Neural cell (in vitro differentiated cells): ENCODE measurements around the gene NLRP14. TPM values are rescaled to one million over a fixed set of nuclear protein-coding genes. Genes with fewer than 3 reads are reported as not detected.

Source experiments
- H2AFZ ChIP-seq: fragments of 200-600, 300-800 bp; sonication (generic), shearing (Covaris generic); 2 replicates; pipeline ENCODE4 v1.6.0; 2014; ENCODE audit warnings: low read depth, mild to moderate bottlenecking, antibody characterized with exemption, low read length, moderate library complexity
- H3F3A ChIP-seq: fragments of 200-600 bp; shearing (Covaris generic); 2 replicates; pipeline ENCODE4 v1.6.1; 2016; ENCODE audit warnings: mild to moderate bottlenecking, moderate library complexity, mixed read lengths, antibody characterized with exemption, low read length; ENCODE audit not compliant: insufficient read depth, poor library complexity, severe bottlenecking
- H3K27ac ChIP-seq: fragments of 200-600, 300-800 bp; sonication (generic), shearing (Covaris generic); 2 replicates; pipeline ENCODE4 v1.5.1; 2014; ENCODE audit warnings: mild to moderate bottlenecking, low read length, moderate library complexity
- H3K27me3 ChIP-seq: fragments of 300-800, 200-600 bp; sonication (generic), shearing (Covaris generic); 2 replicates; pipeline ENCODE4 v1.6.0; 2014; ENCODE audit warnings: mild to moderate bottlenecking, low read depth, low read length, moderate library complexity; ENCODE audit not compliant: insufficient read depth
- H3K36me3 ChIP-seq: fragments of 300-800, 200-600 bp; sonication (generic), shearing (Covaris generic); 2 replicates; pipeline ENCODE4 v1.5.1; 2014; ENCODE audit warnings: mild to moderate bottlenecking, antibody characterized with exemption, low read length, moderate library complexity; ENCODE audit not compliant: insufficient read depth
- H3K4me2 ChIP-seq: fragments of 300-800, 200-600 bp; sonication (generic), shearing (Covaris generic); 2 replicates; pipeline ENCODE4 v1.6.0; 2014; ENCODE audit warnings: mild to moderate bottlenecking, low read length
- H3K4me3 ChIP-seq: fragments of 300-800, 200-600 bp; sonication (generic), shearing (Covaris generic); 2 replicates; pipeline ENCODE4 v1.5.1; 2014; ENCODE audit warnings: mild to moderate bottlenecking, low read length, moderate library complexity
- H3K79me2 ChIP-seq: fragments of 200-600 bp; shearing (Covaris generic); replicated peaks from 2 replicates; pipeline ENCODE4 v1.6.0; 2014; ENCODE audit warnings: mild to moderate bottlenecking, low read length, moderate library complexity; ENCODE audit not compliant: insufficient read depth
- H3K9ac ChIP-seq: fragments of 300-800, 200-600 bp; sonication (generic), shearing (Covaris generic); 2 replicates; pipeline ENCODE4 v1.6.1; 2016; ENCODE audit warnings: mild to moderate bottlenecking, low read length, mixed read lengths
- H3K9me2 ChIP-seq: fragments of 200-600 bp; shearing (Covaris generic); 2 replicates; pipeline ENCODE4 v1.6.1; 2016; ENCODE audit warnings: mild to moderate bottlenecking, low read length, mixed read lengths; ENCODE audit not compliant: insufficient read depth
- H3K9me3 ChIP-seq: fragments of 200-600, 300-800 bp; sonication (generic), shearing (Covaris generic); 2 replicates; pipeline ENCODE4 v1.6.1; 2016; ENCODE audit warnings: mild to moderate bottlenecking, mixed run types, low read length, moderate library complexity, mixed read lengths
- H4K20me1 ChIP-seq: fragments of 200-600 bp; shearing (Covaris generic); 2 replicates; pipeline ENCODE4 v1.6.1; 2016; ENCODE audit warnings: mild to moderate bottlenecking, mixed run types; ENCODE audit not compliant: insufficient read depth
- EP300 ChIP-seq: fragments of 450-650 bp; conservative IDR thresholded peaks from 2 replicates; pipeline ENCODE4 v1.6.1; 2014; ENCODE audit warnings: antibody characterized with exemption, mild to moderate bottlenecking, moderate library complexity; ENCODE audit not compliant: poor library complexity, severe bottlenecking
- EZH2 ChIP-seq: fragments of 200-600, 300-800 bp; shearing (Covaris generic), sonication (generic); IDR thresholded peaks from 2 replicates; pipeline ENCODE4 v1.6.1; 2014; ENCODE audit warnings: antibody characterized with exemption, low read length, borderline replicate concordance, mild to moderate bottlenecking; ENCODE audit not compliant: insufficient read depth, poor library complexity, severe bottlenecking
- MXI1 ChIP-seq: fragments of 450-650 bp; conservative IDR thresholded peaks from 2 replicates; pipeline ENCODE4 v1.6.1; 2014; ENCODE audit warnings: antibody characterized with exemption, mild to moderate bottlenecking; ENCODE audit not compliant: poor library complexity, severe bottlenecking
- POLR2AphosphoS5 ChIP-seq: IDR thresholded peaks from 2 replicates; pipeline ENCODE4 v1.6.1; 2012
- RAD21 ChIP-seq: fragments of 450-650 bp; conservative IDR thresholded peaks from 2 replicates; pipeline ENCODE4 v1.6.1; 2014; ENCODE audit warnings: antibody characterized with exemption, mild to moderate bottlenecking, moderate library complexity
- SMC3 ChIP-seq: fragments of 450-650 bp; conservative IDR thresholded peaks from 2 replicates; pipeline ENCODE4 v1.6.1; 2014; ENCODE audit warnings: antibody characterized with exemption, mild to moderate bottlenecking, moderate library complexity; ENCODE audit not compliant: poor library complexity
- TAF1 ChIP-seq: IDR thresholded peaks from 2 replicates; pipeline ENCODE4 v1.6.1; 2012; ENCODE audit warnings: low read depth
- polyA plus RNA-seq: library from polyadenylated mRNA; depleted of rRNA; stranded (reverse); fragments of >200 nt; gene quantifications from 2 replicates; pipeline ENCODE4 v1.2.3, GENCODE V29; 2014
- TF ChIP-seq, protein P1 (sequence below): IDR thresholded peaks from 2 replicates; pipeline ENCODE4 v1.6.1; 2012; ENCODE audit warnings: borderline replicate concordance
- TF ChIP-seq, protein P2 (sequence below): fragments of 450-650 bp; IDR thresholded peaks from 2 replicates; pipeline ENCODE4 v1.5.1; 2014; ENCODE audit warnings: antibody characterized with exemption, mild to moderate bottlenecking, moderate library complexity; ENCODE audit not compliant: poor library complexity, severe bottlenecking

Gene NLRP14
- polyA plus RNA-seq, 1 donor from 2014 or later = 0.48 TPM

DNA sequence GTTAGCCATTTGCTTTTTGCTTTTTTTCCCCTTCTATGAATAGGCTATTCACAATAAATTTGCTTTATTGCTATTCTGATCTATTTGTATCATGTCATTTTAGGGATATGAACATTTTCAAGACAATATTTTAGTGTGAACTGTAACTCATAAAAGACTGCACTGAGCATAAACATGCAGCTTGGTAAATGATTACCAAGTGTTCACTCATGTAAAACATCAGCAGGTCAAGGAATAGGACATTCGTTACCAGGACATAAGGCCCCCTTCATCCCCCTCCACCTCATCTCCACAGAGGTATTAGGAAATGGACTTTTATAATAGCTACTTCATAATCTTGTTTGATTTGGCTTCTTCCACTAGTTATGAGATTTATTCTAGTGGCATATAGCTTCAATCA is 12.4 kb downstream of the NLRP14 start:
- Histone ChIP-seq H3K27me3 (no peaks in the 10 kb centered on the region), H3K4me3 (no peak overlapping the region), H3K9me3 (no peaks in the 10 kb centered on the region), H3K36me3 (no peaks in the 10 kb centered on the region), H4K20me1 (no peaks in the 10 kb centered on the region), H3F3A (no peaks in the 10 kb centered on the region), H3K27ac (no peak overlapping the region), H3K4me2 (no peak overlapping the region), H3K9ac (no peak overlapping the region), H3K79me2 (no peaks in the 10 kb centered on the region), H3K9me2 (no peaks in the 10 kb centered on the region), H2AFZ (no peak overlapping the region)
- TF ChIP-seq POLR2AphosphoS5 (no peak), EP300 (no peak), RAD21 (no peak), SMC3 (no peak), TAF1 (no peak), MXI1 (no peak), EZH2 (no peak)
- TF ChIP-seq, protein P1, sequence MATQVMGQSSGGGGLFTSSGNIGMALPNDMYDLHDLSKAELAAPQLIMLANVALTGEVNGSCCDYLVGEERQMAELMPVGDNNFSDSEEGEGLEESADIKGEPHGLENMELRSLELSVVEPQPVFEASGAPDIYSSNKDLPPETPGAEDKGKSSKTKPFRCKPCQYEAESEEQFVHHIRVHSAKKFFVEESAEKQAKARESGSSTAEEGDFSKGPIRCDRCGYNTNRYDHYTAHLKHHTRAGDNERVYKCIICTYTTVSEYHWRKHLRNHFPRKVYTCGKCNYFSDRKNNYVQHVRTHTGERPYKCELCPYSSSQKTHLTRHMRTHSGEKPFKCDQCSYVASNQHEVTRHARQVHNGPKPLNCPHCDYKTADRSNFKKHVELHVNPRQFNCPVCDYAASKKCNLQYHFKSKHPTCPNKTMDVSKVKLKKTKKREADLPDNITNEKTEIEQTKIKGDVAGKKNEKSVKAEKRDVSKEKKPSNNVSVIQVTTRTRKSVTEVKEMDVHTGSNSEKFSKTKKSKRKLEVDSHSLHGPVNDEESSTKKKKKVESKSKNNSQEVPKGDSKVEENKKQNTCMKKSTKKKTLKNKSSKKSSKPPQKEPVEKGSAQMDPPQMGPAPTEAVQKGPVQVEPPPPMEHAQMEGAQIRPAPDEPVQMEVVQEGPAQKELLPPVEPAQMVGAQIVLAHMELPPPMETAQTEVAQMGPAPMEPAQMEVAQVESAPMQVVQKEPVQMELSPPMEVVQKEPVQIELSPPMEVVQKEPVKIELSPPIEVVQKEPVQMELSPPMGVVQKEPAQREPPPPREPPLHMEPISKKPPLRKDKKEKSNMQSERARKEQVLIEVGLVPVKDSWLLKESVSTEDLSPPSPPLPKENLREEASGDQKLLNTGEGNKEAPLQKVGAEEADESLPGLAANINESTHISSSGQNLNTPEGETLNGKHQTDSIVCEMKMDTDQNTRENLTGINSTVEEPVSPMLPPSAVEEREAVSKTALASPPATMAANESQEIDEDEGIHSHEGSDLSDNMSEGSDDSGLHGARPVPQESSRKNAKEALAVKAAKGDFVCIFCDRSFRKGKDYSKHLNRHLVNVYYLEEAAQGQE = no peak
- TF ChIP-seq, protein P2, sequence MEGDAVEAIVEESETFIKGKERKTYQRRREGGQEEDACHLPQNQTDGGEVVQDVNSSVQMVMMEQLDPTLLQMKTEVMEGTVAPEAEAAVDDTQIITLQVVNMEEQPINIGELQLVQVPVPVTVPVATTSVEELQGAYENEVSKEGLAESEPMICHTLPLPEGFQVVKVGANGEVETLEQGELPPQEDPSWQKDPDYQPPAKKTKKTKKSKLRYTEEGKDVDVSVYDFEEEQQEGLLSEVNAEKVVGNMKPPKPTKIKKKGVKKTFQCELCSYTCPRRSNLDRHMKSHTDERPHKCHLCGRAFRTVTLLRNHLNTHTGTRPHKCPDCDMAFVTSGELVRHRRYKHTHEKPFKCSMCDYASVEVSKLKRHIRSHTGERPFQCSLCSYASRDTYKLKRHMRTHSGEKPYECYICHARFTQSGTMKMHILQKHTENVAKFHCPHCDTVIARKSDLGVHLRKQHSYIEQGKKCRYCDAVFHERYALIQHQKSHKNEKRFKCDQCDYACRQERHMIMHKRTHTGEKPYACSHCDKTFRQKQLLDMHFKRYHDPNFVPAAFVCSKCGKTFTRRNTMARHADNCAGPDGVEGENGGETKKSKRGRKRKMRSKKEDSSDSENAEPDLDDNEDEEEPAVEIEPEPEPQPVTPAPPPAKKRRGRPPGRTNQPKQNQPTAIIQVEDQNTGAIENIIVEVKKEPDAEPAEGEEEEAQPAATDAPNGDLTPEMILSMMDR = no peak

DNA sequence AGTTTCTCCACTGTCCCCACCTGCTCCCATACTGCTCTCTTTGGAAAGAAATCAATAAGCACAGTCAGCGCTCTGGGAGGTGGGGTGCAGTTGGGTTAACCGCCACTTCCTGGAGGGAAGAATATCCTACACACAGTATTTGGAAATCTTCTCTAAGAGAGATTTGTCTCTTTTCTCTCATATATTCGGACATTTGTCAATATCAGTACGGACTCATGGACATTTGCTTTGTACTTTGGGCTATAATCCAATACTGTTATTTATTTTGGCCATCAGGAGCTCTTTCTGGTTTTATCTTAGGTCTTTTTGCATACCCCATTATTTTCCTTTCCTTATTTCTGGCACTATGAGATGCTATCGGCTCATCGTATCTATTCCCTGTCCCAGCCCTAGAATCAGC is 13.7 kb downstream of the NLRP14 start:
- Histone ChIP-seq H3F3A (no peaks in the 10 kb centered on the region), H3K4me3 (no peak overlapping the region), H3K27ac (no peak overlapping the region), H3K4me2 (no peak overlapping the region), H2AFZ (no peak overlapping the region), H3K27me3 (no peaks in the 10 kb centered on the region), H3K36me3 (no peaks in the 10 kb centered on the region), H4K20me1 (no peaks in the 10 kb centered on the region), H3K9me2 (no peaks in the 10 kb centered on the region), H3K79me2 (no peaks in the 10 kb centered on the region), H3K9ac (no peak overlapping the region), H3K9me3 (no peaks in the 10 kb centered on the region)
- TF ChIP-seq, protein P2 = no peak
- TF ChIP-seq RAD21 (no peak), TAF1 (no peak), POLR2AphosphoS5 (no peak), EZH2 (no peak), SMC3 (no peak), EP300 (no peak), MXI1 (no peak)
- TF ChIP-seq, protein P1 = no peak
